Measurements from ENCODE around the gene KIF26B.

- TF ChIP-seq TAF1 (IDR thresholded peaks at IDR 0.05; ENCODE audit: borderline replicate concordance, low read depth, low read length) (no peak), CTCF (IDR thresholded peaks at IDR 0.05) (no peak), YY1 (IDR thresholded peaks at IDR 0.05; ENCODE audit: low read depth) (no peak), JUND (IDR thresholded peaks at IDR 0.05) (no peak), GATA2 (CRISPR knock-in tag; IDR thresholded peaks at IDR 0.05) (no peak), ZBTB33 (IDR thresholded peaks at IDR 0.05; ENCODE audit: borderline replicate concordance, low read depth) (no peak), MAX (IDR thresholded peaks at IDR 0.05; ENCODE audit: low read depth) (no peak), SMC3 (IDR thresholded peaks at IDR 0.05; ENCODE audit: low read depth, low read length) (no peak), EP300 (IDR thresholded peaks at IDR 0.05; ENCODE audit: borderline replicate concordance in 1 of 2, low read depth in 1 of 2, low read length in 1 of 2) (no peak), POLR2AphosphoS5 (IDR thresholded peaks at IDR 0.05; ENCODE audit: low read depth, low read length) (no peak), SIN3A (IDR thresholded peaks at IDR 0.05; ENCODE audit: borderline replicate concordance, low read depth, low read length) (no peak), TEAD4 (IDR thresholded peaks at IDR 0.05; ENCODE audit: borderline replicate concordance, insufficient read depth) (no peak), NFIC (IDR thresholded peaks at IDR 0.05; ENCODE audit: borderline replicate concordance) (no peak)
These were observed 405.6 kb downstream of the KIF26B start for GRCh38 chr1:245560316-245560859.

All from SK-N-SH (cell line).